GM21360 (cell line): ENCODE results near the gene VPREB1.
"Not testable (repeated sequence)": the region's sequence is repeated elsewhere in the genome, so short reads cannot be mapped to it uniquely, and the experiment has no call there.

ENCODE experiments used
- ATAC-seq: cut with Tn5 transposase; IDR thresholded peaks from one replicate; pipeline ENCODE4 v1.9.1; 2021; ENCODE audit warnings: mild to moderate bottlenecking, moderate library complexity; ENCODE audit not compliant: unreplicated experiment

The VPREB1 gene

GRCh38 chr22:22245256-22245909, 797 bp downstream of the VPREB1 start:
- ATAC-seq = no peak

DNA sequence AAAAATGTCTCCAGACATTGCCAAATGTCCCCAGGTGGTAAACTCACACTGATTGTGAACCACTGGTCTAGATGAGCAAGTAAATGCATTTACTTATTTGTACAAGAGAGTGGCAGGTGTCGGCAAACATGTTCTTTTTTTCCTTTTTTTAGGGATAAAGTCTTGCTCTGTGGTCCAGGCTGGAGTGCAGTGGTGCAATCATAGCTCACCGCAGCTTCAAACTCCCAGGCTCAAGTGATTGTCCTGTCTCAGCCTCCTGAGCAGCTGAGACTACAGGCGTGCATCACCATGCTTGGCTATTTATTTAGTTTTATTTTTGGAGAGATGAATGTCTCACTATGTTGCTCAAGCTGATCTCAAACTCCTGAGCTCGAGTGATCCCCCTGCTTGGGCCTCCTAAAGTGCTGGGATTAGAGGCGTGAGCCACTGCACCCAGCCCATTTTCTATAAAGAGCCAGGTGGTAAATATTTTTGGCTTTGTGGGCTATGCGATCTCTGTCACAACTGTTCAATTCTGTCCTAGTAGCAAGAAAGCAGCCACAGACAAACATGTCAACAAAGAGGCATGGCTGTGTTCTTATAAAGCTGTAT, 1.4 kb downstream of the VPREB1 start:
- no peak for ATAC-seq

- ATAC-seq = no peak
Measured at GRCh38 chr22:22246706-22247105, 2.1 kb downstream of the VPREB1 start.

DNA sequence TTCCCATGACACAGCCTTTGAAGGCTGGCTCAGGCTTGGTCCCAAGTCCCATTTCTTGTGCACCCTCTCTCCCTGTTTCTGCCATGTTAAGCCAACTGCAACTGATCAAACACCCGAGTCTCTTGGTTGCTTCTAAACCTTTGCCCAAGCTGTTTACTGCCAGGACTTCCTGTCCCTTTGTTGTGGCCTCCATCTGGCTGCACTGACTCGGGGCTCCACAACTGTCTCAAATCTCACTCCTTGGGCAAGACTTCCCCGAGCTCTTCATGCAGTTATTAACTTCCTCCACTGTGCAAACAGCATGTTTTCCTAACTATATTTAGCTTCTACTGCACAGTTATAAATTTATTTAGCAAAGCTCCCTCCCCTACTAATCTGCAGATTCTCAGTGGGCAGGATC, 4.3 kb downstream of the VPREB1 start:
- ATAC-seq = no peak

DNA sequence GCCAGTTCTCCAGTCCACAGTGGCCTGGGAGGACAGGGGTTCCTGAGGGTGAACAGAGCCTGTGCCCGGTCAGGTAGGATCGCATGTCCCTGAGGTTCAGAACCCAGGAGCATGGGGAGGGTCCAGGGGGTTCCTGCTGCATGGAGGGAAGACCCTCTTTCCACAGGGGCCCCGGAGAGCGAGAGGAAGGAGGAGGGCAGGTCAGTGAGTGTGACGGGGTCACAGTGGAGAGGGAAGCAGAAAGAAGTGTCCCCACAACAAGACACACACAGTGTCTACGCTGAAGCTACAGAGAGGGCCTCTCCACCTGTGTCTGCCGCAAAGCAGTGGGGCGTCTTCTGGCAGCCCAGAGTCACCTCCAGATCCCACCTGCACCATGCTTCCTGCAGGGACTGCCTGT, 6.1 kb downstream of the VPREB1 start:
- not testable (repeated sequence) for ATAC-seq

GRCh38 chr22:22256133-22256532, 11.5 kb downstream of the VPREB1 start:
- not testable (repeated sequence) for ATAC-seq

GRCh38 chr22:22258597-22259415, 14.2 kb downstream of the VPREB1 start:
- not testable (repeated sequence) for ATAC-seq

GRCh38 chr22:22260169-22260568, 15.6 kb downstream of the VPREB1 start:
- ATAC-seq = not testable (repeated sequence)

GRCh38 chr22:22260586-22260985, 16.0 kb downstream of the VPREB1 start:
- ATAC-seq = not testable (repeated sequence)

DNA sequence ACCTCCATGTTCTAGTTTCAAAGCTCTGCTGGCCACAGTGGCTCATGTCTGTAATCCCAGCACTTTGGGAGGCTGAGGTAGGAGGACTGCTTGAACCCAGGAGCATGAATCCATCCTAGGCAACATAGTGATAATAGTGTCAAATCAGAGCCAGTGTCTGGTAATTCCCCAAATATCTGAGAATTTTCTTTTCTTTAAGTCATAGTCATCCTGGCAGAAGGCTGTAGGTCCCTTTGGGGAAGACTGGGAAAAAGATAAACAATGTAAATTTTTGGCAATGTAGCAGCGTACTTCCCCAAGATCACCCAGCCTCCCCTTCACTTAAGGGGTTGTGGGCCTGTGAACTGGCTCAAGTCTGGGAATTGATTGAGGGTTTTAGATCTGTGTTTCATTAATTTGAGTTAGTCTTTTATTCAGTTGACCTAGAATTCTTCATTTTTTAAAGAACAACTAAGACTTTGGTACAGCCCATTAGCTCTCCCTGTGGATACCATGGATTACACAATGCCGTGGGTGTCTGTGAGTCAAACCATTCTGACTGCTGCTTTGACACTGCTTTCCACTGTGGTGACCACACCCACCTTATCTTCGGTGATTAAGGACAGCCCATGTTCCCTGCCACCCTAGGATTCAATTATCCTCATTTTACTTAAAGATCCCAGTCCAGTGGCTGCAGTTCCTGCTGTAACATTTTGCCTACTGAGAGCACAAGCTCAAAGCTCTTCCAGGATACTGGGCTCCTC, 17.9 kb downstream of the VPREB1 start:
- not testable (repeated sequence) for ATAC-seq

- ATAC-seq = not testable (repeated sequence)
Measured at GRCh38 chr22:22263823-22264222, 19.2 kb downstream of the VPREB1 start.

GRCh38 chr22:22270036-22270676, 25.6 kb downstream of the VPREB1 start:
- not testable (repeated sequence) for ATAC-seq

GRCh38 chr22:22277423-22277822, 32.8 kb downstream of the VPREB1 start:
- ATAC-seq = not testable (repeated sequence)

DNA sequence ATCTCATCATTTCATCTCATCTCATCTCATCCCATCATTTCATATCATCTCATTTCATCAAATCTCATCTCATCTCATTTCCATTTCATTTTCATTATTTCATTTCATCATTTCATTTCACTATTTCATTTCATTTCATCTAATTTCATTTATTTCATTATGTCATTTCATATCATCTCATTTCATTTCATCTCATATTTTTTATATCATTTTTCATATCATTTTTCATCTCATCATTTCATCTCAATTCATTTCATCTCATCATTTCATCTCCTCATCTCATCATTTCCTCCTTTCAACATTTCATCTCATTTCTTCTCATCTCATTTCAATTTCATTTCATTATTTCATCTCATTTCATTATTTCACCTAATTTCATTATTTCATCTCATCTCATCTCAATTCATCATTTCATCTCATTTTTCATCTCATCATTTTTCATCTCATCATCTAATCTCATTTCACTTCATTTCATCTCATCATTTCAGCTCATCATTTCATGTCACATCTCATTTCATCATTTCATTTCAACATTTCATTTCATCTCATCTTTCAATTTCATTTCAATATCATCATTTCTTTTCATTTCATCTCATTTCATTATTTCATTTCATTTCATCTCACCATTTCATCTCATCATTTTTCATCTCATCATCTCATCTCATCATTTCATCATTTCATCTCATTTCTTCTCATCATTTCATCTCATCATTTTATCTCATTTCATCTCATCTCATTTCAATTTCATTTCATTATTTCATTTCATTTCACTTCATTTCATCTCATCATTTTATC, 40.6 kb downstream of the VPREB1 start:
- not testable (repeated sequence) for ATAC-seq

GRCh38 chr22:22286390-22287105, 42.0 kb downstream of the VPREB1 start:
- ATAC-seq = not testable (repeated sequence)

DNA sequence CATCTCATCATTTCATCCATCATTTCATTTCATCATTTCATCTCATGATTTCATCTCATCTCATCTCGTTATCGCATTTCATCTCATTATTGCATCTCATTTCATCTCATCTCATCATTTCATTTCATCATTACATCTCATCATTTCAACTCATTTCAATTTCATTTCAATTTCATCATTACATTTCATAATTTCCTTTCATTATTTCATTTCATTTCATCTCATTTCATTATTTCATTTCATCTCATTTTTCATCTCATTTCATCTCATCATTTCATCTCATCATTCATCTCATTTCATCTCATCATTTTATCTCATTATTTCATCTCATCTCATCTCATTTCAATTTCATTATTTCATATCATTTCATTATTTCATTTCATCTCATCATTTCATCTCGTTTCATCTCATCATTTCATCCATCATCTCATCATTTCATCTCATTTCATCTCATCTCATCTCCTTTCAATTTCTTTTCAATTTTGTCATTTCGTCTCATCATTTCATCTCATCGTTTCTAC, 42.6 kb downstream of the VPREB1 start:
- not testable (repeated sequence) for ATAC-seq

GRCh38 chr22:22289666-22290065, 45.1 kb downstream of the VPREB1 start:
- not testable (repeated sequence) for ATAC-seq

DNA sequence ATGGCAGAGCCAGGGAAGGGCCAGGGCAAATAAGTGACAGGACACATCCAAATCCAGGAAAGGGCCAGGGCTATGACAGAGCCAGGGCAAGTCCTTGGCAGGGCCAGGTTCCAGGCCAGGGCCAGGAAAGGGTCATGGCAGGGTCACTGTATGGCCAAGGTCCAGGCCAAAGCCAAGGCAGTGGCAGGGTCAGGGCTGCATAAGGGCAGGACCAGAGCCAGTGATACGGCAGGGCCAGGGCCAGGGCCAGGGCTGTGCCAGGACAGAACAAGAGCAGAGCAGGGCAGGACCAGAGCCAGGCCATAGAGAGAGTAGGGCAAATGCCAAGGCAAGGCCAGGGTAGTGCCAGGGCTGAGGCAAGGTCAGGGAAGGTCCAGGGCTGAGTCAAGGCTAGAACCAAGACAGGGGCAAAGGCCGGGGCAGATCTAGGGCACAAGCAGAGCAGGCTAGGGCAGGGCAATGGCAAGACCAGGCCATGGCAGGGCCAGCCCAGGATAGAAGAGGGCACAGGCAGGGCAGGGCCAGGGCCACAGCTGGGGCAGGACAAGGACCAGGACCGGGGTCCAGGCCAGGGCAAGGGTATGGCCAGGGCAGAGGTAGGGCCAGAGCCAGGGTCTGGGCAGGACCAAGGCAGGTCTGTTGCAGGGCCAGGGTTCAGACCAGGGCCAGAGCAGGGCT, 46.7 kb downstream of the VPREB1 start:
- not testable (repeated sequence) for ATAC-seq
